HFFc6 (cell line): Measurements from ENCODE around the gene ANKRD11. TPM values are rescaled to one million over a fixed set of nuclear protein-coding genes. Genes with fewer than 3 reads are reported as not detected.
A peak's percentile ranks its signal among the peaks of the same experiment; 100 is the strongest.

Experiments
- DNase-seq: peaks from one replicate; pipeline ENCODE4 v3.0.0-alpha.2; 2018
- H3K27ac Mint-ChIP-seq: 2 replicates; pipeline ENCODE4 v1.8.0; 2020; ENCODE audit warnings: mild to moderate bottlenecking, mixed read lengths
- H3K27me3 Mint-ChIP-seq: 2 replicates; pipeline ENCODE4 v1.8.0; 2021; ENCODE audit warnings: mild to moderate bottlenecking, moderate library complexity, mixed read lengths; ENCODE audit not compliant: insufficient read depth
- H3K36me3 Mint-ChIP-seq: 2 replicates; pipeline ENCODE4 v1.8.0; 2021; ENCODE audit warnings: low read depth, mixed read lengths
- H3K4me1 Mint-ChIP-seq: 2 replicates; pipeline ENCODE4 v1.8.0; 2020; ENCODE audit warnings: low read depth, mixed read lengths
- H3K4me3 Mint-ChIP-seq: 2 replicates; pipeline ENCODE4 v1.8.0; 2020; ENCODE audit warnings: mild to moderate bottlenecking, moderate library complexity, mixed read lengths
- H3K9me3 Mint-ChIP-seq: 2 replicates; pipeline ENCODE4 v1.8.0; 2020; ENCODE audit warnings: mild to moderate bottlenecking, mixed read lengths
- CTCF ChIP-seq: fragments of 200-600 bp; sonication (generic); IDR thresholded peaks from 2 replicates; pipeline ENCODE4 v1.5.0; 2021; ENCODE audit warnings: antibody characterized with exemption, mild to moderate bottlenecking
- total RNA-seq, 6 experiments: library from RNA; stranded (reverse); fragmentation: NEBNext Ultra II Directional; extraction: Animal tissue kit (Norgen Biotek cat#: 25700); gene quantifications; 2 replicates in 1 of 6; 3 replicates in 5 of 6; pipeline ENCODE4 v1.2.3, GENCODE V29; 2021

The ANKRD11 gene
- total RNA-seq, 6 experiments from 2014 or later, result 110 to 120 (median 116) TPM

GRCh38 chr16:89407282-89407924, 83.0 kb downstream of the ANKRD11 start:
- peaks cover 79% of the 10 kb centered on the region for H3K4me1 Mint-ChIP-seq
- TF ChIP-seq CTCF, result no peak
- no peaks in the 10 kb centered on the region for H3K36me3 Mint-ChIP-seq
- no peaks in the 10 kb centered on the region for H3K9me3 Mint-ChIP-seq
- H3K27ac Mint-ChIP-seq, result peak overlapping the region; percentile 82
- no peak for DNase-seq
- no peak overlapping the region for H3K4me3 Mint-ChIP-seq
- H3K27me3 Mint-ChIP-seq, result peaks cover 3% of the 10 kb centered on the region

GRCh38 chr16:89406277-89406888, 84.0 kb downstream of the ANKRD11 start:
- no peak for TF ChIP-seq CTCF
- DNase-seq, result no peak
- Mint-ChIP-seq H3K27me3 (peaks cover 4% of the 10 kb centered on the region), H3K4me3 (no peak overlapping the region), H3K36me3 (no peaks in the 10 kb centered on the region), H3K27ac (peak overlapping the region; percentile 75), H3K4me1 (peaks cover 83% of the 10 kb centered on the region), H3K9me3 (no peaks in the 10 kb centered on the region)

- no peak for DNase-seq
- Mint-ChIP-seq H3K27me3 (peaks cover 3% of the 10 kb centered on the region), H3K4me1 (peaks cover 70% of the 10 kb centered on the region), H3K27ac (peak overlapping the region; percentile 64), H3K9me3 (no peaks in the 10 kb centered on the region), H3K36me3 (no peaks in the 10 kb centered on the region), H3K4me3 (no peak overlapping the region)
- no peak for TF ChIP-seq CTCF
These were observed 85.8 kb downstream of the ANKRD11 start for GRCh38 chr16:89404561-89404960.

GRCh38 chr16:89402962-89403361, 87.4 kb downstream of the ANKRD11 start:
- Mint-ChIP-seq H3K4me3 (no peak overlapping the region), H3K27ac (peak overlapping the region; percentile 64), H3K27me3 (peaks cover 14% of the 10 kb centered on the region), H3K36me3 (peaks cover 7% of the 10 kb centered on the region; the same call in 1 of the 2 replicates), H3K4me1 (peaks cover 63% of the 10 kb centered on the region), H3K9me3 (no peaks in the 10 kb centered on the region)
- TF ChIP-seq CTCF, result no peak
- DNase-seq, result no peak

- no peak for TF ChIP-seq CTCF
- H3K4me3 Mint-ChIP-seq, result peak overlapping the region; percentile 65
- peak overlapping the region; percentile 91 for H3K27ac Mint-ChIP-seq
- H3K27me3 Mint-ChIP-seq, result peaks cover 14% of the 10 kb centered on the region
- DNase-seq, result peak; percentile 71
- H3K36me3 Mint-ChIP-seq, result peaks cover 7% of the 10 kb centered on the region; the same call in 1 of the 2 replicates
- peaks cover 52% of the 10 kb centered on the region for H3K4me1 Mint-ChIP-seq
- H3K9me3 Mint-ChIP-seq, result no peaks in the 10 kb centered on the region
These were observed 88.5 kb downstream of the ANKRD11 start for GRCh38 chr16:89401641-89402445.
